Putamen (tissue), 1 donor: ENCODE data around the gene DNAJC1.

ENCODE experiments used
- DNase-seq: peaks from one replicate; pipeline ENCODE4 v3.0.0-alpha.2; 2016; ENCODE audit warnings: low spot score

Gene DNAJC1

GRCh38 chr10:22006379-22006884 lies 2.9 kb upstream of the DNAJC1 start:
- no peak for DNase-seq

DNA sequence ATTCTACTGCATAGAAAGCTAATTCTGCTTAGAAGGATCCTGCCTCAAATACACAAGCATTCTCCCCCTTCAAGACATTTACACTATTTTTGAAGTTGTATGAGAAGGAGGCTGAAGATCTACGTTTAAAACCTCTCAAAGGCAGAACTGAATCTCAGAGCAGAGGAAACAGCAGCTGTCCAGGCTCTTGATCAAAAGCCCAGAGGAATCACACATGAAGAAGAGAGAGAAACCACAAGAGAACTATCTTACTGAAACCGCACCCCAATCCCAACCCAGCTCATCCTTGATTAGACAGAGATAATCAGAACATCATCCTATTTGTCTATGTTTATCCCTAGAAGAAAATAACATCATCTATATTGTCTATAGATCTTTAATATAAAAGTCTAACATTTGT lies 2.2 kb upstream of the DNAJC1 start:
- DNase-seq = no peak

- DNase-seq = no peak
These were observed 393 bp upstream of the DNAJC1 start for GRCh38 chr10:22003964-22004281.

DNA sequence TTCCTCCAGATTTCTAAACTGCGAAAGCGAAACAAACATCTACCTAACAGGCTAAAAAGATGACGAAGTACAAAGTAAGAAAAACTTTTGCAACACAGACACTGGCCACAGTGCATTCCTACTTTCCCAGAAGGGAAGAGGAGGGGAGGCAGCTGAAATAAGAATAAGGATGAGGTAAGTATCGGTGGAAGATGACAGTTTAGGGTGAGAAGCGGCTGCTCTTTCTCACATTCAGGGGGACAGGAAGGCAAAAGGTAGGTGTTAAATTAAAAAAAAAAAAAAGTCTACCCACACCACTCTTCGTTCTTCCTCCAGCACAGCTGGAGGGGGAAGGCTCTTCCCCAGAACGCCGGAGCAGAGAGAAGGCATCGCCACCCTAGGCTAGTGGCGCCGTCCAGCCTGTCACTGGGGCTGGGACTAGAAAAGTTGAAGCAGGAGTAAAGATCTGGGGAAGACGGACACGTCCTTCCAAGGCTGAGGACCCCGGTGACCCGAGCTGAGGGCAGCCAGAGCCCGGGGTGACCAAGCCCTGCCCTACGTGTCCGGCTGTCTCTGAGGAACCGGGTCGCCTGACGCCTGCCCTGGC lies 846 bp downstream of the DNAJC1 start:
- no peak for DNase-seq

DNA sequence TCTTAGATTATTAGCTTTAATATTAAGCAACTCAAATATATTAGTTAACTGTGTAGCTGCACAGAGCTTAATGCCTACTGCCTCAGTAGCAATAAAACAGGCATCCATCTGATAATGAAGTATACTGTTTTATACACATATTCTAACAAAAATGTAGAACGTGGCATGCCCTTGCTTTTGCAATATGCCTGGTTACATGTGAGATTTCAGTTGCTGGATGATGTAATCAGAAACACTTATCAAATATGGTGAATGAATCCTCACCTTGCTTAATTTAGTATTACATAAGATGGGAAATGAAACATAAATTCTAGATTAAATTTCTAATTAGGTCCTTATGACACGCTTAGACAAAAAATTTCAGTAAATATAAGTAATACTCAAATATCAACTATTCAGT lies 8.0 kb downstream of the DNAJC1 start:
- no peak for DNase-seq

DNA sequence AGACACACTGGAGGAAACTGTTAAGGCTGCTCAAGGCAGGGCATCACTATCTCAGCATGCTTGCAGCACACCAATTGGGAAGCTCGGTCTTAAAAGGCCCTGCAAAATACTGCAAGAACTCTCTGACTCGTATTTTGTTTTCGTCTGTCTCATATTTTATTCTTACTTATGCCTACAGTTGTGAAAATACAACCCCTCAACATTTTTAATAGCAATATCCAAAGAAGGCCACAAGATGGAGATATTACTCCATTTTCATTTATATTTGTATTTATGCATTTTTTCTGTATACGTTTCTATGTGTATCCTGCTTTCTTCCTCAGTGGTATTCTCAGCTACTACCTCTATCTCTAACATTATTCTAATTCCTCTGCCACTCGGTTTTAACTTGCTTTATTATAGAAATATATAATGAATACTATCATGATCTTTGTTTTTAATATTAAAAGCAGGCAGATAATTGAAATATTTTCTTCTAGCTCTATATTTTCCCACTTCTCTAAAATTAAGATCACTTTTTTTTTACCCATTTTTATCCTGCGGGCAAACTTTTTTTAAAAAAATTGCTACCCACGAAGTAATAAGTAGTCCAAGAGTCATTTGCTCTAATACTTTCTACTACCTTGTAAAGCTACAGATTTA lies 10.0 kb downstream of the DNAJC1 start:
- DNase-seq = no peak

- no peak for DNase-seq
These were observed 11.7 kb downstream of the DNAJC1 start for GRCh38 chr10:21991785-21992184.

DNA sequence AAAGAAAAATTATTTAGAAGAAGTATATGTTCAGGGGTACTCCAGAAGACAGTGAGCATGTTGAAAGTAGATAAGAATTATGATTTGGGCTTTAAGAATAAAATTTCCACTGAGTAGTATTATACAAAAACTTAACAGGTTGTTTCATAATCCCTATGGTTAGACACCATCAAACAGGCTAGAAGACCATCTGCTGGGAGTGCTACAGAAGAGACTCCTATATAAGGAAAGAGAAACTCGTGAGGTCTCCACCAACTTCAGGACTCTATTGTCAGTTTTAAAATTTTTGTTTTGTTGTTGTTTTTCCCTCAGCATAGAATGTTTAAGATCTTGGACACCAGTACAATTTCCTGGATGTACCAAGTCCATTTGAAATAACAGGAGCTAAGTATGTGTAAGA lies 13.1 kb downstream of the DNAJC1 start:
- DNase-seq = no peak

- DNase-seq = peak; percentile 31
These were observed 13.9 kb downstream of the DNAJC1 start for GRCh38 chr10:21989453-21990154.

- no peak for DNase-seq
These were observed 18.0 kb downstream of the DNAJC1 start for GRCh38 chr10:21985541-21985940.

DNA sequence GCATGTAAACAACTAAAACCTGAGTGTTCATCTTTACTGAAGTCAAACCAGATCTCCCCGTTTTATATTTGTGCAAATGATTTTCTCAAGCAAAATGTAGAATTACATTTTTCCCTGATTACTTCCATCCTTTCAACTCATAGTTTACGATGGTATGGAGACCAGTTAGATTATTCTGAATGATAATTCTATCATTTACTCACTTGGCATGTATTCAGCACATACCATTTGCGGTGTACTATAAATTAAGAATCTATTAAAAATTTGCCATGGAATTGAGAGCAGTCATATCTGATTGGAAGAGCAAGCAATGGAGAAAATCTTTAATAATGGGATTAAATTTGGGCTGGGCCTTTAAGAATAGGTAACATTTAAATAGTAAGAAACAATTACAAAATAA lies 22.4 kb downstream of the DNAJC1 start:
- no peak for DNase-seq

DNA sequence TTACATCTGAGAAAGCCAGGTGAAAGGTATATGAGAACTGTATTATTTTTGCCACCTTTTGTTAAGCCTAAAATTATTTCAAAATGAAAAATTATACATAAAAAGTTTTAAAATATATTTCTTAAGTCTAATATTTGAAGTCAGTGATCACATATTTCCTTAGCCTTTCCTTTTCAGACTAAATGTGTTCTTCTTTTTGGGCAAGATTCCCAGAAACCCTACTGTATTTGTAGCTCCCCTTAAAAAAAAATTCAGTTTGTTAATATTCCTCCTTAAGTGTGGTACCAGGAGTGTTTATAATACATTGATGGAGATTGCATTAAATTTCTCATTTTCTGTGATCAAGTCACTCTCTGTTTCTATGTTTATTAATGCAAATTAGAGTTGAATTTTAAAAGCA lies 22.8 kb downstream of the DNAJC1 start:
- no peak for DNase-seq

GRCh38 chr10:21978191-21978862 lies 25.2 kb downstream of the DNAJC1 start:
- no peak for DNase-seq

- peak; percentile 65 for DNase-seq
These were observed 26.8 kb downstream of the DNAJC1 start for GRCh38 chr10:21976739-21977138.

DNA sequence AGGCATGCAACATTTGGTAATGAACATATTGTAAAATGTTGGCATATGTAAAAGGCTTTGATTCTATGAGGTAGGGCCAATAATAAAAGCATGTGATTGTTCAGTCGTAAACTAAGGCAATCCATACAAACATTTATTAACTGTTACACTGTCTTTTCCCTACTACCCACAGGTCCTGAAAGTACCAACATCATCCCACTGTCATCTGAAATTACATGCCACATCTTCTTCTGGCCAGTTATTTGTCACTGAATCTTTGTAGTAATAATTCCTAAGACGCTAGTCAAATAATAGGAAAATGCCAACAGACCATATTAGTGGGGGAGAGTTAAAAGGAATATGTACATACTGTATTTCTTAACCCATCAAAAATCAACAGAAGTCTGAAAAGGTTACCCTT lies 27.2 kb downstream of the DNAJC1 start:
- DNase-seq = no peak

GRCh38 chr10:21975378-21975990 lies 28.0 kb downstream of the DNAJC1 start:
- no peak for DNase-seq

DNA sequence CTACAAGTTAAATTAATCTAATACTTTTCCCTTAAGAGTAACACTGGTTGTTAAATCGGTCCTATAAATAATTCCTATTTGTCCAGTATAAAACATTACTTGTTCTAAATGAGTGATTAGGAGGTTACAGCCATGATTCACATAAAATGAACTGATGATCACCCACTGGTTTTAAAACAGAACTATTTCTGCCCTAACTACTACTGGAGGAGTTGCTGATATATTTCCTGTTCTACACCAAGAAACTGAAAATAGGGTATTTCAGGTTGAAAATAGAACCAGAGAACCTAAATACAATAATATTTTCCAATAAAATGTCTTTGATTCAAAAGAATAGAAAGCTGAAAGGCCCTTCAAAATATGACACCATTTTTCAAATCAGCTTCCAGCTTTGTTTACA lies 30.9 kb downstream of the DNAJC1 start:
- DNase-seq = no peak

DNA sequence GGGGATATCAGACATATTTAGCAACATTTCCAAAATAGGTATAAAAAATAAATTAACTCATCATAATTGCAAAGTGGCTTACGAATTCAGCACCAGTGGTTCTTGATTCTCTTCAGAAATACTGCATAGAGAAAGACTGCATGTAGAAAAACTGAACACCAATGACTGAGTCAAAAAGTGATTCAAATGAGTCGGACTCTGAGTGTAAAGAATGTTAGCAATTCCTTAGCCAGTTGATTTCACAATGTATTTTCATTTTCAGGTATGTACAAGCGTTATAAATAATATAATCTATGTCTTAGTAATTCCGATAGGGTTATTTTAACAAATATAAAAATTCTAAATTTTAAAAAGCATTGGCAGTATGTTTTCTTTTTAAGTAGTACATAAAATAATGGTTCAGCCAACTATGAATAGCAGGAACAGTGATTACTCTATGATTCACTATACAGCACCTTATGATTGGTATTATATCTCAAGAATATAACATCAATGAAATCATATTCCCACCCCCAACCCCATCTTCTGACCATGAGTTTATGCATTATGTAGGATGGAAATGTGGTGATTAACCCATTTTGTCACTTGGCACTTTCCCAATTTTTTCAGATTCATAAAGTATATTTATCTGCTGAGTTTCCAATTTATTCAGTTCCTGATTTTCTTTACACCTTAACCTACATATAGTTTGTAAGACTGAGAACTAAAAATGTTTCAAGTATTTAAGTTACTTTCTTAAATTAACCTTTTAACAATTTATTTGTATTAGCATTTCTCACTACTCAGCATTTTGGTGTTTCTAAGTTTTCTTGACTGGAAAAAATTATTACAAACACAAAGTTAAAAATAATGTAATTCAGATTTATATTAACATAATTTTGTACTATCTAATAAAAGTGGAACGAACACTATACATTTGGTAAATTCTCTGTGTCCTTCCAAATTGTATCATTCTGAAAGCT lies 33.9 kb downstream of the DNAJC1 start:
- no peak for DNase-seq

- no peak for DNase-seq
These were observed 38.4 kb downstream of the DNAJC1 start for GRCh38 chr10:21964983-21965665.

DNA sequence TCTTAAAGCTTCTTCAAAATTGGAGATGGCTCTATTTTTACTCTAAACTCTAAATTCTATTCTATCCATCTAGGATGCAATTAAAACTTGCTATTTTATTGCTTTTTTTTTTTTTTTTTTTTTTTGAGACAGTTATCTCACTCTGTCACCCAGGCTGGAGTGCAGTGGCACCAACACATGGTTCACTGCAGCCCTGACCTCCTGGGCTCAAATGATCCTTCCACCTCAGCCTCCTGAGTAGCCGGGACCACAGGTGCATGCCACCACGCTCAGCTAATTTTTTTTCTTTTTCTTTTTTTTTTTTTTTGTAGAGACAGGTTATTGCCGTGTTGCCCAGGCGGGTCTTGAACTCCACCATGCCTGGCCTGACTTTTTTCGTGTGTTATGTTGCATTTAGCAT lies 41.2 kb downstream of the DNAJC1 start:
- DNase-seq = no peak

DNA sequence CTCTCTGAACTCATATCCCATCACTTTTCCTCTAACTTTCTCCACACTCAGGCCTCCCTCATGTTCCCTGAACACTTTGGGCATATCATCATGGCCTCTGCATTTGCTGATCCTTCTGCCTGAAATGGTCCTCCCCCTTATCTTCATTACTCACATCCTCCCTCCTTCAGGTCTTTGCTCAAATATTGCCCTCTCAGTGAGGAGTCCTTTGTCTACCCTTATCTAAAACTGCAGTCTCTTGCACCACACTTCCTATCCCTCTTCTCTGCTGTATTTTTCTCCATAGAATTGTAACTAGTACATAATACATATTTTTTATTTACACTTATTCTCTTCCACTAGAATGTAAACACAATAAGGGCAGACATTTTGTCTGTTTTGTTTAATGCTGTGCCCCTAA lies 41.7 kb downstream of the DNAJC1 start:
- no peak for DNase-seq
